Measurements from ENCODE around the gene ANKRD11.

The ANKRD11 gene

GRCh38 chr16:89401641-89402445, 88.5 kb downstream of the ANKRD11 start:
- H3K4me2 ChIP-seq (ENCODE audit: low read depth, low read length, poor library complexity, severe bottlenecking) = no peak overlapping the region
- TF ChIP-seq, protein P1, sequence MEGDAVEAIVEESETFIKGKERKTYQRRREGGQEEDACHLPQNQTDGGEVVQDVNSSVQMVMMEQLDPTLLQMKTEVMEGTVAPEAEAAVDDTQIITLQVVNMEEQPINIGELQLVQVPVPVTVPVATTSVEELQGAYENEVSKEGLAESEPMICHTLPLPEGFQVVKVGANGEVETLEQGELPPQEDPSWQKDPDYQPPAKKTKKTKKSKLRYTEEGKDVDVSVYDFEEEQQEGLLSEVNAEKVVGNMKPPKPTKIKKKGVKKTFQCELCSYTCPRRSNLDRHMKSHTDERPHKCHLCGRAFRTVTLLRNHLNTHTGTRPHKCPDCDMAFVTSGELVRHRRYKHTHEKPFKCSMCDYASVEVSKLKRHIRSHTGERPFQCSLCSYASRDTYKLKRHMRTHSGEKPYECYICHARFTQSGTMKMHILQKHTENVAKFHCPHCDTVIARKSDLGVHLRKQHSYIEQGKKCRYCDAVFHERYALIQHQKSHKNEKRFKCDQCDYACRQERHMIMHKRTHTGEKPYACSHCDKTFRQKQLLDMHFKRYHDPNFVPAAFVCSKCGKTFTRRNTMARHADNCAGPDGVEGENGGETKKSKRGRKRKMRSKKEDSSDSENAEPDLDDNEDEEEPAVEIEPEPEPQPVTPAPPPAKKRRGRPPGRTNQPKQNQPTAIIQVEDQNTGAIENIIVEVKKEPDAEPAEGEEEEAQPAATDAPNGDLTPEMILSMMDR (IDR thresholded peaks at IDR 0.05; ENCODE audit: insufficient read depth, low read length, poor library complexity, severe bottlenecking) = no peak
- no peak for TF ChIP-seq EZH2phosphoT487 (conservative IDR thresholded peaks at IDR 0.05; ENCODE audit: low read length)
- H3F3A ChIP-seq (ENCODE audit: insufficient read depth) = no peaks in the 10 kb centered on the region
- no peaks in the 10 kb centered on the region for H3K27me3 ChIP-seq (ENCODE audit: low read length)
- H3K36me3 ChIP-seq (ENCODE audit: low read length) = no peaks in the 10 kb centered on the region
- no peaks in the 10 kb centered on the region for H3K9me3 ChIP-seq (ENCODE audit: insufficient read depth, low read length)
- no peak overlapping the region for H3K9ac ChIP-seq (ENCODE audit: low read length)
- H2AFZ ChIP-seq (ENCODE audit: low read depth, low read length, severe bottlenecking) = no peak overlapping the region
- H3K79me2 ChIP-seq (ENCODE audit: insufficient read depth, low read length) = peaks cover 91% of the 10 kb centered on the region
- no peak overlapping the region for H3K4me3 ChIP-seq (ENCODE audit: insufficient read depth, low read length, poor library complexity, severe bottlenecking)
- peaks cover 22% of the 10 kb centered on the region; the same call in 1 of the 2 replicates for H4K20me1 ChIP-seq (ENCODE audit: low read depth, low read length)
- no peak overlapping the region for H3K27ac ChIP-seq (ENCODE audit: low read depth, low read length)
- H3K9me2 ChIP-seq (replicated peaks; ENCODE audit: insufficient read depth, low read length) = no peaks in the 10 kb centered on the region

DNA sequence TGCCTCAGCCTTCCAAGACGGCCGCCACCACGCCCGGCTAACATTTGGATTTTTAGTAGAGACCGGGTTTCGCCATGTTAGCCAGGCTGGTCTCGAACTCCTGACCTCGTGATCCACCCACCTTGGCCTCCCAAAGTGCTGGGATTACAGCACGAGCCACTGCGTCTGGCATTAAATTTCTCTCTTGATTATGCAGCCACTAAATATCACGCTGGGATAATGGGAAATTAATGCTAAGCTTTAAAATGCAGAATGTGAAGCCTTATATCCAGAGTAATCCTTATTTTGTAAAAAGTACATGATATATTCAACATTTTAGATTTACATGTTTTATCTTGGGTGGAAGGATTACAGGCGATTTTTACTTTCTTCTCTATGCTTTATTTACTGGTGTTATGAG, 89.2 kb downstream of the ANKRD11 start:
- Histone ChIP-seq H3K4me2 (ENCODE audit: low read depth, low read length, poor library complexity, severe bottlenecking) (no peak overlapping the region), H3K9ac (ENCODE audit: low read length) (no peak overlapping the region), H3K36me3 (ENCODE audit: low read length) (no peaks in the 10 kb centered on the region), H3K27me3 (ENCODE audit: low read length) (no peaks in the 10 kb centered on the region), H3K27ac (ENCODE audit: low read depth, low read length) (no peak overlapping the region), H2AFZ (ENCODE audit: low read depth, low read length, severe bottlenecking) (no peak overlapping the region), H3K4me3 (ENCODE audit: insufficient read depth, low read length, poor library complexity, severe bottlenecking) (no peak overlapping the region), H3K9me2 (replicated peaks; ENCODE audit: insufficient read depth, low read length) (no peaks in the 10 kb centered on the region), H3K9me3 (ENCODE audit: insufficient read depth, low read length) (no peaks in the 10 kb centered on the region), H3K79me2 (ENCODE audit: insufficient read depth, low read length) (peaks cover 91% of the 10 kb centered on the region), H3F3A (ENCODE audit: insufficient read depth) (no peaks in the 10 kb centered on the region), H4K20me1 (ENCODE audit: low read depth, low read length) (peaks cover 18% of the 10 kb centered on the region; the same call in 1 of the 2 replicates)
- no peak for TF ChIP-seq EZH2phosphoT487 (conservative IDR thresholded peaks at IDR 0.05; ENCODE audit: low read length)
- TF ChIP-seq, protein P1 (IDR thresholded peaks at IDR 0.05; ENCODE audit: insufficient read depth, low read length, poor library complexity, severe bottlenecking) = no peak

DNA sequence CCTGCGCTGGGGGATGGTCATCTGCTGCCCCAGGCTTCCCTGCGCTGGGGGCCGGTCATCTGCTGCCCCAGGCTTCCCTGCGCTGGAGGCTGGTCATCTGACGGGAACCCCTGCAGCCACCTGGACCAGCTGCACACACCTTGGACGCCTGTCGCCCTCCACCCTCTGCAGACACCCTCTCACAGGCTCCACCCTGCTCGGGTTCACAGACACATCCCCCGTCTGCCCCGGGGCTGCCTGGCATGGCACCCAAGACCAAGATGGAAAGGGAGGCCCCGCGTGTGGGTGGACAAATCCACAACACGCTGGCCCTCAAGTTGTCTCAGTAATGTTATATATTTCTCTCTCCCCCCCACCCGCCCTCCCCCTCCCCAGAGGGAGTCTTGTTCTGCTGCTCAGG, 89.6 kb downstream of the ANKRD11 start:
- no peaks in the 10 kb centered on the region for H3K36me3 ChIP-seq (ENCODE audit: low read length)
- H2AFZ ChIP-seq (ENCODE audit: low read depth, low read length, severe bottlenecking) = no peak overlapping the region
- no peak overlapping the region for H3K27ac ChIP-seq (ENCODE audit: low read depth, low read length)
- no peak overlapping the region for H3K9ac ChIP-seq (ENCODE audit: low read length)
- TF ChIP-seq, protein P1 (IDR thresholded peaks at IDR 0.05; ENCODE audit: insufficient read depth, low read length, poor library complexity, severe bottlenecking) = no peak
- TF ChIP-seq EZH2phosphoT487 (conservative IDR thresholded peaks at IDR 0.05; ENCODE audit: low read length) = no peak
- peaks cover 91% of the 10 kb centered on the region for H3K79me2 ChIP-seq (ENCODE audit: insufficient read depth, low read length)
- H3K9me2 ChIP-seq (replicated peaks; ENCODE audit: insufficient read depth, low read length) = no peaks in the 10 kb centered on the region
- no peaks in the 10 kb centered on the region for H3K9me3 ChIP-seq (ENCODE audit: insufficient read depth, low read length)
- H3K4me3 ChIP-seq (ENCODE audit: insufficient read depth, low read length, poor library complexity, severe bottlenecking) = no peak overlapping the region
- H4K20me1 ChIP-seq (ENCODE audit: low read depth, low read length) = peaks cover 18% of the 10 kb centered on the region; the same call in 1 of the 2 replicates
- no peaks in the 10 kb centered on the region for H3K27me3 ChIP-seq (ENCODE audit: low read length)
- H3K4me2 ChIP-seq (ENCODE audit: low read depth, low read length, poor library complexity, severe bottlenecking) = no peak overlapping the region
- no peaks in the 10 kb centered on the region for H3F3A ChIP-seq (ENCODE audit: insufficient read depth)

Data from SU-DHL-6 (cell line).